GM19468 (cell line): ENCODE data around the gene ATP2B2.

Experiments used
- ATAC-seq: cut with Tn5 transposase; IDR thresholded peaks from one replicate; pipeline ENCODE4 v1.9.1; 2021; ENCODE audit warnings: mild to moderate bottlenecking, moderate library complexity, moderate number of reproducible peaks; ENCODE audit not compliant: unreplicated experiment; ENCODE audit errors: extremely low read depth

Gene ATP2B2

DNA sequence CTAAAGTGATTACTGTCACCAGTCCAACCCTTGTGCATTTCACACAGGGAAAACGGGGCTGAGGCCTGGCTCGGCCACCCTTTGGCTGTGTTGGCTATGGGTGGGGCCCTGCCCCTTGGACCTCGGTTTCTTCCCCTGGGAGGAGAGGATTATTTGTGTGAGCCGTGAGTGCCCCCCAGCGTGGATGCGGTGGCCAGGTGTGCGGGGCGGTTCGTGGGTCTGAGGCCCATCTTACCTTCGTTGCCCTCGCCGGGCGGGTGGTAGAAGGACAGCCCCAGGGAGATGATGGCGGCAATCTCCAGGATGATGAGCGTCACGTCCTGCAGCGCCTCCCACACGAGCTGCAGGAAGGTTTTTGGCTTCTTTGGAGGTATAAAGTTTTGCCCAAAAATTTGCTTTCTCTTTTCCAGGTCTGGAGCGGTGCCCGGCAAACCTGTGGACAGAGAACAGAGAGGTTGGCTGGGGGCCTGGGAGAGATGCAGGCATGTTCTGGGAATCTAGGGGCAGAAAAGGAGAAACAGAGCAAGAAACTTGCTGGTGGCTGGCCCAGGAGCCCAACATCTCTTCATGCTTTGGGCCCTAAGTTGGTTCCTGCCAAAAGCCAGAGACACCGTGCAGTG lies 94.9 kb downstream of the ATP2B2 start:
- ATAC-seq = no peak

DNA sequence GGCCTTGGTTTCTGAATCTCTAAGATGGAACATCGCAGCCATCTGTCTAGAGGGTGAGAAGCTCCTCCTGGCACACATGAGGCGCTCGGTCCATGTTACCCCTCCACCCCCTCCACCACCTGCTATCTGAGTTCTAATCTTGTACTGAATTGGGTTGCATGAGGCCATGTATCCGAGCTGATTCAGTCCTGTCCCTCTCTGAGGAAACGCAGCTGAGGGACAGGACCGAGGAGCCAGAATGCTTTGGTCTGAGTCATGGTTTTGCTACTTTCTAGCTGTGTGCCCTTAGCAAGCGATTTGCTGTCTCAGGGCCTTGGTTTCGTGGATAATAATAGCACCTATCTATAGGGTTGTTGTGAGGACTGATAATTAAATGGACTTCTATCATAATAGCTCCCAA lies 96.7 kb downstream of the ATP2B2 start:
- ATAC-seq = no peak

DNA sequence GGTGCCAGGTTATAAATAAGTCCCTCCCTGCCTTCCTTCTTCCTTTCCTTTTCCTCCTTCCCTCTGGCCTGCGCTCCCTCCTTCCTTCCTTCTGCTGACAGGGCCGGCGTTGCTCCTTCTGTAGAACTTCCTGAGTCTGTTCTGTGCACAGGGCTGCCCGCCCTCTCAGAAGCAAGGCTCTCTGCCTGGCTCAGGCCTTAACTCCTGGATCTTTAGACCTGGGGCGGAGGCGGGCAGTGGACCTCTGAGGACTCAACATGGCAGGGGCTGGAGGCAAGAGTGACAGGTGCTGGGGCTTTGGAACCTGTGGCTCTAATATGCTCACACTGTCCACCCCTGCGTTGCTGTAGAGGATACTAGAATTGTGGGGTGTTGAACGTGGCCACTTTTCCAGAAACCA lies 98.0 kb downstream of the ATP2B2 start:
- no peak for ATAC-seq

- ATAC-seq = no peak
These were observed 99.0 kb downstream of the ATP2B2 start for GRCh38 chr3:10406414-10406813.

DNA sequence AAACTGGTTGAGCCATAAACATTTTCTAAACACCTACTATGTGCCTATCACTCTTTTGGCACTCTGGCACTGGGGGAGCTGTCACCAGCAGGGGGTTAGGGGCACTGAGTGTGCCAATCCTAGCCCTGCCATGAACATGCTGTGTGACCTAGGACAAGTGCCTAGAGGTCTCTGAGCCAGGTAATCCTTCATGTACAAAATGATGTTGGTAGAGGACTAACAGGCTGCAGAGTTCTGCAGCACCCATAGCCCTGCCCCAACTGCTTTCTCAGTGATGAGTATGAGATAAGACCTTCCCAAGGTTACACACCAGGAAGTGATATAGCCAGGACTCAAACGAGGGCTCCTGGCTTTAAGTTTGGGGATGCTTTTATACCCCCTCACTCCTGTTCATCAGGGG lies 99.6 kb downstream of the ATP2B2 start:
- no peak for ATAC-seq

DNA sequence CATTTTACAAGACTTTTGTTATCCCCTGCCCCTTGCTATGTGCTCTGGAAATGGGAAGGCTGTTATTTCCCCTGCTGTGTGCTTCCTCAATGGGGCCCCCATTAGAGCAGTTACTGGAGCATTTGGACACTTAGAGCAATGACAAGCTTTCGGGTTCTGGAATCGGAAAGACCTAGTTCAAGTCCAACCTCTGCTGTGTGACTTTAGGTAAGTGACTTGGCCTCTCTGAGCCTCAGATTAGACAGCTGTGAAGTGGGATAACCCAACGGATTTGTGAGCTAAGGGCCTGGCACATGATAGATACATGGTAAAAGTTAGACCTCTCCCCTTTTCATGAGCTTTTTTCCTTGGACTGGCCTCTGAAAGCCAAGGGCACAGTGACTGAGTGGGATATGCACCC lies 100.5 kb downstream of the ATP2B2 start:
- ATAC-seq = no peak

GRCh38 chr3:10404377-10404776 lies 101.0 kb downstream of the ATP2B2 start:
- ATAC-seq = no peak

DNA sequence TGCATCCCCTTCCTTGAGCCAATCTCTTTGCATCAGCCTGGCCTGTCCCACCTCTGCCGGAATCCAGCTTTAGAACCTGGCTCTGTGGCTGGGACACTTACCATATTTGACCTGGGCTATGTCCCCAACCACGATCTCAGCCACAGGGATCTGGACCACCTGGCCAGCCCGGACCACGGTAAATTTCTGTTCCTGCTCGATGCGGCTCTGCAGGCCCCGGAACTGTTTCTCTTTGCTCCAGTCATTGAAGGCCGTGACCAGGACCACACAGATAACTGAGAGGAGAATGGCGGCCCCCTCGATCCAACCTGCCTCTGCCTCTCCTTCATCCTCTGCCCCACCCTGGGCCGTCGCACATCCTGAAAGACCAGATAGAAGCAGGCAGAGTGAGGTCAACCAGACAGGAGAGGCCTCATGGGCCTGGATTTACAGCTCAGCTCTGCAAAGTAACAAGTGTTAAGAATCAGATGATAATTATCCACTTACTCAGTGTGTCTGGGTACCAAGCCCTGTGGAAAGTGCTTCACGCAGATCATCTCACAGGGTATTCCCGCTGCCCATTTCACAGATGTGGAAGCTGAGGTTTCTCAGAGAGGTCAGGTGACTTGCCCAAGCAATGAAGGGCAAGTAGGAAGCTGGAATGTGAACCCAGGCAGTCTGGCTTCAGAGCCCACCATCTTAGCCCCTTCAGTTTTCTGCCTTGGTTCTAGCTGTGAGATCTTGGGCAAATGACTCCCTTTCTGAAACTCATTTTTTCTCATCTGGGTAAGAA lies 103.2 kb downstream of the ATP2B2 start:
- no peak for ATAC-seq

DNA sequence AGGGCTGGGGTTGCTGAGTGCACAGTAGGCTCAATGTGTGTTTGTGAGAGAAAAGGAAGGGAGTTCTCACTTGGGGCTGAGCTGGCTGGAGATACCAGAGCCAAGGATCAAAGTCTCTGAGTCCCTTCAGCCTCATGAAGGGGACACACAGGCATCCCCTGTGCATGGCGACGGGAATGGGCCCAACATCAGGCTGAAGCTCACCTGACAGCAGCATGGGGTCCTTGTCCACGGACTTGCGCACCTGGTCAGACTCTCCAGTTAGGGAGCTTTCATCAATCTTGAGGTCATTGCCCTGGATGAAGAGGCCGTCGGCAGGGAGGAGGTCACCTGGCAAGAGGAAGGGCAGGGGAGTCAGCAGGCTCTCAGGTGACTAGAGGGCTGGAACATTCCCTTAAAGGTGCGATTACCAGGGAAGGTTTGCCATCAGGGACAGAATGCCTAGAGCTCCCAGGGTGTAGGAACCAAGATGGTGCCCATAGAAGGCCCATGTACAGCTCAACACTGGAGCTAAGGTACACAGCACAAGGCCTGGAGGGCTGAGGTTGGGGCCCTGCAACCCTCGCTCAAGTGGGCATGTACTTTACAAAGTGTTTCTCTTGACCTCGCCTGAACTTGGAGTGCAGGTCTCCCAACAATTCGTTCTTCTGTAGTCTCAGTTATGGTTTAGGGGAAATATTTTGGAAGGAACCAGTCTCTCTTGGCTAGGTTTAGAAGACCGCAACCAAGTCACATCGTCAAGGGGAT lies 104.5 kb downstream of the ATP2B2 start:
- no peak for ATAC-seq

GRCh38 chr3:10400050-10400748 lies 105.2 kb downstream of the ATP2B2 start:
- no peak for ATAC-seq

DNA sequence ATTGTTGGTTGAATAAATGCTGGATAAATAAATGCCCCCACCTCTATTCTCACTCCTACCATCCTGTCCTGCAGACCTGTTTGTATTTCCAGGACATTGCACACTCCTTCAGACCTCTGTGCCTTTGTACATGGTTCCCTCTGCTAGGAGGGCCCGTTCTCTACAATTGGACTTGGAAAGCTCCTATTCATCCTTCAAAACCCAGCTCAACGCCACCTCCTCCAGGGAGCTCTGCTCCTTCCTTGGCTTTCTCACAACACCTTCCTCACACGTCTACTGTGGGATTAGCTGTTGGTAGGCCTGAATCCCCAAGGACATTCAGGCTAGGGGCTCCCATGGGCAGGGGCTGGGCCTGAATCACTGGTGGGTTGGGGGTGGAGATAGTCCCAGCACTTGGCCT lies 105.8 kb downstream of the ATP2B2 start:
- no peak for ATAC-seq

DNA sequence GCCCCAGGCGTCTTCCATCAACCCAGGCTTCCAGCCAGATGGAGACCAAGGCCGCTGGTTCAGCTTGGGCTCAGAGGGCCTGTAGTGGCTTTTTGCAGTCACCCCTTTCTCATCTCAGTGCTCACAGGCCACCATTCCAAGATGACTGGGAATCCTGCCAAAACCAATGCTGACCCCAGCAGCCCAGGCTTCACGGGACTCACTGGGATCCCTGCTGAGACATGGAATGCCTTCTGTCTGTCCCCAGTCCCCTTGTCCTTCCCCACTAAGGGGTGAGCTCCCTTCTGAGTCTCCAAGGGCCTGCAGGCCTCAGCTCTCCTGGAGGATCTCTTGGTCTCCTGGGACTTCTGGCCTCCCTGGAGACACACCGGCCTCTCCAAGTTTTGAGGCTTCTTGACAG lies 107.0 kb downstream of the ATP2B2 start:
- ATAC-seq = no peak

DNA sequence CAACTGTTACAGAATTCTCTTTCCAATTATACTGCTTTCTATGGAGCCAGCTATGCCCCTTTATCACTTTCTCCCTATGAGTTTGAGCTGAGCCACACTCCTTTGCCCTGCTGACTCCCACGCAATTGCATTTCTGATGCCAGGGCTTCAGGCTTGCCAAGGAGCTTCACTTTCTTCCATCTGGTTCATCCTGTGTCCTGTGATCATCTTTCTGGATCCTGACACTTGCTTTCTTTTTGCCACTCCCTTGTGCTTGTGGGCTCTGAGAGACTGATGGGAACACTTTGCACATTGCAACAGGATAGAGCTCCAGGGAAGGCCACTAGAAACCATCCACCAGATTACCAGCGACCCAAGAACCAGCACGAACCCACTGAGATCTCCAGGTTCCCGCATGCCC lies 107.5 kb downstream of the ATP2B2 start:
- ATAC-seq = no peak

DNA sequence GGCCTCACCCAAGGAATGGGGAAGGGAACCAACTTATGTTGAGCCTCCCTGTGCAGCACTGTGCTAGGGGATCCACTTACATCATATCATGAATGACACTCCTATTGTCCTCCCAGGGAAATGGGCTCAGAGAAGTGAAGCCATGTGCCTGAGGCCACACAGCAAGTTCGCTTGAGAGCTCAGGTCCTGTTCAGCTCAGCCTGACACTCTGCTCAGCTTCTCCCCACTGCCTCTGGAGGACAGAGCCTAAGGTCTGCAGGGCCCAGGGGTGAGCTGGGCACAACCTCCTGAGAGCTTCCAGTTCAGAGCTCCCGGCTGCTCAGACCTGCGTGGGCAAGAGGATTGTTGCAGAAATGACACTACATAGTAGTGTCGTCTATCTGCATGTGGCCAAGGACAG lies 108.5 kb downstream of the ATP2B2 start:
- no peak for ATAC-seq

DNA sequence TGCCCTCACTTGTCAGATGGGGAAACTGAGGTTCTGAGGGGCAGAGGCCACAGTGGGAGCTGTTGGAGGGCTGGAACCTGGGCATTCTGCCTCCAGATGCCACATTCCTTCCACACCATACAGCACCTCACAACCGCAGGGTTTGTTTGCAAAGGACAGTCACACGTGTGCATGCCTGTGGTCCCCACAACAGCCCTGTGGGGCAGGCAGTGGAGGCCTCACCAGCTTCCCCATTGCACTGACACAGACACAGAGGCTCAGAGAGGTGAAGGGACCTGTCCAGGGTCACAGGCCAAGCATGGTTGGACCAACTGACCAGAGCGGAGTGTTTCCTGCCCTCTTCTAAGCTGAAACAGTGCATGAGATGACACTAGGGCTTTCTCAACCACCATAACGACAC lies 109.3 kb downstream of the ATP2B2 start:
- no peak for ATAC-seq

DNA sequence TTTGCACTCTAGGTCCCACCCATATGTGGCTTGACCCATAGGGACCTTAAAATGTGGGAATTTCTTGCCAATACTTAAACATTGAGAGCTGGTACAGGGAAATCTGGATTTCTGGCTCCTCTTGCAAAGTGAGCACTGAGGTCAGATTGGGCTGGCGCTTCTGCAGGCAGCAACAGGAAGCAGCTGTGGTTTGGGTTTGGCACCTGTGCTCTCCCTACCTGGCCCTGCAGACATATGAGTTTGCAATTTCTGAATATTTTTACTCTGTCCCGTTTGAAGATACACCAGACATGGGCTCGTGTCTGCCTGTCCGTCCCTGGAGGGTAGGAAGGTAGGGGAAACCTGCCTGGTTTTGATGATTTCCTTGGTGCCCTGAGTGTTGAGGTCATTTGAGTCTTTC lies 109.7 kb downstream of the ATP2B2 start:
- ATAC-seq = no peak

GRCh38 chr3:10395196-10395595 lies 110.2 kb downstream of the ATP2B2 start:
- ATAC-seq = no peak

GRCh38 chr3:10394491-10395025 lies 110.8 kb downstream of the ATP2B2 start:
- ATAC-seq = no peak

- ATAC-seq = no peak
These were observed 111.9 kb downstream of the ATP2B2 start for GRCh38 chr3:10393514-10393913.

DNA sequence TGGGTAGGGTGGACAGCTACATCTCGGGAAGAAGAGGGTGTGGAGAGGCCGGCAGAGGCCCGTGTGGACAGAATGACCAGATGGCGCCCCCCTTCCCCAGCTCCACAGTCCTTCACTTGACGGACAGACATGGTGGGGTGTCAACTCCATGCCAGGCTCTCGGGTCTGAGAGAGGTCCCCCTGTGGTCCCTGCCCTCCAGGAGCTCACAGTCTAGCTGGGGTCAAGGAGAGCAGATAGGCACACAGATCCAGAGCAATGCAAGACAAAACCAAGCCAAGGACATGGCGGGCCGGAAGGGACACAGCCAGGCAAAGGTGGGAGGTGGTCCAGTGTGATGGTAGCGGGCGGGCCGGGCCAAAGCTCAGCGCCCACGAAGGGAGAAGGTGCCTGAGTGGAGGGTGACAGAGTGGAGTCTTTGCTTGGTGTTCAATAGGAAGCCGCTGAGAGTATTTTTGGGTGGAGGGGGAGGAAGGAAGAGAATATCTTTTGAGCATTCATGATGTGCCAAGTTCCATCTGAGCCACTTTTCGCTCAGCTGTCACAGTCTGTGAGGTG lies 112.4 kb downstream of the ATP2B2 start:
- ATAC-seq = no peak
